ENCODE data around the gene ZSCAN10.
"Not testable (repeated sequence)": the region's sequence is repeated elsewhere in the genome, so short reads cannot be mapped to it uniquely, and the experiment has no call there.

The ZSCAN10 gene

GRCh38 chr16:3098459-3099394, at the start of gene ZSCAN10:
ZSCAN10 (minus strand) TSS chr16:3099294; CDS start chr16:3092937, 6,357 bp downstream.
- no peak for DNase-seq

GRCh38 chr16:3148256-3149192, 49.4 kb upstream of the ZSCAN10 start:
- no peak for DNase-seq

DNA sequence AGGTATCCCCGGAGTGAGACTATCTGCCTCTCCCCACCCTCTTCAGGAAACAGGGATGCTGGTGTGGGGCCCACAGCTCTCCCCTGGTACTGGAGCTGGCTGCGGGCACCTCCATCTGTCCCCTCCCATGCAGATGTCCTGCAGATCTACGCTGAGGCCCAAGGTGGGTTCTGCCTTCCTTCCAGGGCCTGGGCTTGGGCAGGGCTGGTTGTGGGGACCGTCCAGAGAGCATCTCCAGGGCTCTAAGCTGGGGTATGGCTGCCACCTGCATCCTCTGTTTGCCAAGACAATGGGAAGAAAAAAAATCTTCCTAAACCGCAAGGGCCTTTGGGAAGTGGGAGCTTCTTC, 48.6 kb upstream of the ZSCAN10 start:
- DNase-seq, result no peak

- no peak for DNase-seq
Measured at GRCh38 chr16:3147046-3147756, 48.1 kb upstream of the ZSCAN10 start.

- DNase-seq, result no peak
Measured at GRCh38 chr16:3145660-3146059, 46.6 kb upstream of the ZSCAN10 start.

- DNase-seq, result no peak
Measured at GRCh38 chr16:3145151-3145550, 46.1 kb upstream of the ZSCAN10 start.

DNA sequence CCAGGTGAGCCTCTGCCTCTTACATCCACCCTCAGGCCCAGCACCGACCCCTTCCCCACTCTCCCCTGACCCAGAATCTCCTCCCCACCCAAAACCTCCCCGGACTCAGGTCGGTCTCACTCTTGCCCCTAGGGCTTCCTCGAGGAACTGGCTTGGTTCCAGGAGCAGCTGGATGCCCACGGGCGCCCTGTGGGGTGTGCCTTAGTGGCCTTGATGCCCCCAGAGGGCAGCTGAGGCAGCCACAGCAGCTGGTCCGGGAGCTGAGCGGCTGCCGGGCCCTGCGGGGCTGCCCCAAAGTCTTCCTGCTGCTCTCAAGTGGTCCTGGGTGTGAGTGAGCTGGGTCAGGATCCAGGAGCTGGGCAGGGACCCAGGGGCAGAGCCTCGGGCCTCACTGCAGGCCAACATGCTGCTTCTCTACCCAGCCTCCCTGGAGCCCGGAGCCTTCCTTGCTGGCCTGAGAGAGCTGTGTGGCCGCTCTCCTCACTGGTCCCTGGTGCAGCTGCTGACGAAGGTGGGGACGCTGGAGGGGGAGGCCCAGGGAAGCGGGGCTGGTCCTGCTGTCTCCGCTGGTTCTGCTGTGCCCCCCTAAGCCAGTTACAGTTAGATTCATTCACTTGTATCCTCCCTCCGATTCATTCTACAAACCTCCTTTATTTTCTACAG, 45.4 kb upstream of the ZSCAN10 start:
- no peak for DNase-seq

DNA sequence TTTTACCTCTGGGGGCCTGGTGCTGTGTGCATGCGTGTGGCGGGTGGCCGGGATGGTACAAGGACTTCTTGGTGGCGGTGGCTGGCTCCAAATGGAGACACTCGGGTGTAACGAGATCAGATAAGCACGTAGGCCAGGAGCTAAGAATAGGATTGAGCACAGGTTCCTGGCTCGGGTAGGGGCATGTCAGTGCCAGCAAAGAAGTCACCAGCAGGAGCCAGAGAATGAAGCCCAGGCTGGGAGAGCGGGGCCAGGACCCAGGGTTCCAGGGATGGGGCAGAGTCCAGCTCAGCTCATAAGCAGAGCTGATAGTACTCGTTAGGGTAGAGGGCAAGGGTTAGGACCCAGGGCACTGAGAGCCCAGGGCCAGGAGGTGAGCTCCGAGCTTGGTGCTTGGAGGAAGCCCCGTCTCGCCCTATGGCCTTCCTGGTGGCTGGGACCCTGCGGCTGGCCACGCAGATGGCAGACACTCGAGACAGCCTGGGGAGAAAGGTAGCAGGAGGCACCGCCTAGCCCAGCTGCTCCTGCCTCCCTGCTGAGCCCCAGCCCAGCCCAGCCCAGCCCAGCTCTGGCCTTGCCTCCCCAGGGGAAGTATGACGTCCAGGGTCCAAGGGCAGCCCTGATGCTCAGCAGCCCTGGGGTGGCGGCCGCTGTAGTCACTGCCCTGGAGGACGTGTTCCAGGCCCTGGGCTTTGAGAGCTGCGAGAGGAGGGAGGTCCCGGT, 44.7 kb upstream of the ZSCAN10 start:
- DNase-seq, result no peak

- DNase-seq, result no peak
Measured at GRCh38 chr16:3143189-3143588, 44.1 kb upstream of the ZSCAN10 start.

- no peak for DNase-seq
Measured at GRCh38 chr16:3142770-3143169, 43.7 kb upstream of the ZSCAN10 start.

GRCh38 chr16:3142327-3142726, 43.2 kb upstream of the ZSCAN10 start:
- no peak for DNase-seq

GRCh38 chr16:3141781-3142311, 42.8 kb upstream of the ZSCAN10 start:
- no peak for DNase-seq

- no peak for DNase-seq
Measured at GRCh38 chr16:3140603-3141427, 41.7 kb upstream of the ZSCAN10 start.

DNA sequence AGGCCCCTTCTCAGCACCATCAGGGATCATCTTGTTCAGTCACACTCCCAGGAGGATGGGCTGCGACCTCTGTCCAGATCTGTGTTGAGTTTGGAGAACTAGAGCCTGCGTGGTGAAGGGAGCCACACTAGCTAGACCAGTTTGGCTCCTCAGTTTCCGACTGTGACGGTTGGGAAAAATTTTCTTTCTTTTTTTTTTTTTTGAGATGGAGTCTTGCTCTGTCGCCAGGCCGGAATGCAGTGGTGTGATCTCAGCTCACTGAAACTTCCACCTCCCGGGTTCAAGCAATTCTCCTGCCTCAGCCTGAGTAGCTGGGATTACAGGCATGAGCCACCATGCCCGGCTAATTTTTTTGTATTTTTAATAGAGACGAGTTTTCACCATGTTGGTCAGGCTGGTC, 40.5 kb upstream of the ZSCAN10 start:
- not testable (repeated sequence) for DNase-seq

- DNase-seq, result no peak
Measured at GRCh38 chr16:3138823-3139426, 39.8 kb upstream of the ZSCAN10 start.

DNA sequence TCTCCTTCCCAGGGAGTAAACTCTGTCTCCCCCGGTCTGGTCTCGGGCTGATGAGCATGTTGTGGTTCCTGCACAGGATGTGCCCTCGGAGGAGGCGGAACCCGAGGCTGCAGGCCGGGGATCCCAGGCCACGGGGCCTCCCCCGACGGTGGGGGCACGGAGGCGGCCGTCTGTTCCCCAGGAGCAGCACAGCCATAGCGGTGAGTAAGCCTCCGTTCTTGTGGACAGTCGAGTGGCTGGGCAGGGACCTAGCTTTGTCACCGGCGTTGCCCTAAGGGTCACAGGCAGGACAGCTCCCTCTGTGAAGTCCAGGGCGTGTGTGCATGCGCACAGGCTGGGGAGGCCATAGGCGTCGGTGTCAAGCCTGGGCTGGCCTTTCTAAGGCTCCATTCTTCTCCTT, 39.2 kb upstream of the ZSCAN10 start:
- no peak for DNase-seq

- DNase-seq, result no peak
Measured at GRCh38 chr16:3137267-3137666, 38.2 kb upstream of the ZSCAN10 start.

GRCh38 chr16:3135126-3135715, 36.1 kb upstream of the ZSCAN10 start:
- DNase-seq, result no peak

DNA sequence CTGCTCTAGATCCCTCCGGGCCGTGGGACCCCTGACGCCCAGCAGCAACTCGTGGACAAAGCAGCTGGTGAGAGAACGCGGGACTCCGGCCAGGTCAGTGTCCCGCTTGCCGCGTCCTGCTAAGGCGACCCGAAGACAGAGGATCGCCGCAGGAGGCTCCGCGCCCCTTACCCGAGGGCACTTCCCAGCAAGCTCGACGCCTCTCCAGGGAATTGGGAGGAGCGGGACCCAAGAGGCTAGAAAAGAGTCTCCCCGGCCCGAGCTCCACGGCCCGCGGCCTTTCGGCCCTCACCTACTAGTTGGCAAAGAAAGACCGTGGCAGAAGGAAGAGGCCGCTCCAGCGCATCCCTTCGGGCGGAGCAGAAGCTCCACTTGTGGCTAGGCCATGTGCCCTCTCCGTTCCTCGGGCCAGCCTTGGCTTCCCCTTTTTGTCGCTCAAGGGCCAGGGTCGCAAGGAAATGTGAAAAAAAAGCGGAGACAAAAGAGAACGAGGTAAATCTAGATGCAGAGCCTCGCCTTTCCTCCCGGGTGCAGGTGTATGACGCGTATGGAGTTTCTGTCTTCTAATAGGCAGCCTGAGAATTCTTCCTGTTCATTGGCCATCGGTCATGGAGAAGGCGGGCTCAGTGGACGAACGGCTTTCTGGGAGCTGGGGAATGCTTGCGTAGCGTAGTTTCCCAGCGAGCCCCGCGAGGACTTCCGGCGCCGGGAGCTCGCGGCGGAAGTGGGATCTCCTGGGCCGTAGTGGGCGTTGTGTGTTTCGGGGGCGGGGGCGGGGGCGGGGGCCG, 35.4 kb upstream of the ZSCAN10 start, which contains the start of gene ZNF213:
Gene ZNF213, plus strand, starts transcription at position 692 of the 788 bp plus-strand sequence. CDS start 2,252 bp downstream, outside the sequence.
- peak; percentile 93 for DNase-seq
